HG03060 (cell line): Measurements from ENCODE around the gene GIT2.
"Not testable (repeated sequence)": the region's sequence is repeated elsewhere in the genome, so short reads cannot be mapped to it uniquely, and the experiment has no call there.

ENCODE experiments used
- ATAC-seq: cut with Tn5 transposase; IDR thresholded peaks from one replicate; pipeline ENCODE4 v1.9.1; 2021; ENCODE audit warnings: low read depth, moderate number of reproducible peaks; ENCODE audit not compliant: unreplicated experiment

The GIT2 gene

GRCh38 chr12:109995686-109996482 lies at the start of gene GIT2:
TSS of gene GIT2 (minus strand) at chr12:109996368. CDS start at chr12:109996224, 144 bp downstream.
- peak; percentile 40 for ATAC-seq

- ATAC-seq: no peak
These were observed 46.1 kb upstream of the GIT2 start for GRCh38 chr12:110042264-110042663.

- no peak for ATAC-seq
These were observed 43.1 kb upstream of the GIT2 start for GRCh38 chr12:110039085-110039807.

- ATAC-seq: no peak
These were observed 42.5 kb upstream of the GIT2 start for GRCh38 chr12:110038741-110039084.

GRCh38 chr12:110037315-110037714 lies 41.1 kb upstream of the GIT2 start:
- ATAC-seq: no peak

- no peak for ATAC-seq
These were observed 39.5 kb upstream of the GIT2 start for GRCh38 chr12:110035534-110036104.

GRCh38 chr12:110033888-110034287 lies 37.7 kb upstream of the GIT2 start:
- ATAC-seq: no peak

GRCh38 chr12:110029290-110029815 lies 33.2 kb upstream of the GIT2 start:
- no peak for ATAC-seq

GRCh38 chr12:110028323-110028722 lies 32.2 kb upstream of the GIT2 start:
- ATAC-seq: no peak

GRCh38 chr12:110024051-110024450 lies 27.9 kb upstream of the GIT2 start:
- ATAC-seq: no peak

- no peak for ATAC-seq
These were observed 27.2 kb upstream of the GIT2 start for GRCh38 chr12:110023059-110023980.

GRCh38 chr12:110020956-110021355 lies 24.8 kb upstream of the GIT2 start:
- no peak for ATAC-seq

- ATAC-seq: no peak
These were observed 19.0 kb upstream of the GIT2 start for GRCh38 chr12:110015132-110015531.

- no peak for ATAC-seq
These were observed 16.5 kb upstream of the GIT2 start for GRCh38 chr12:110012659-110013058.

GRCh38 chr12:110012137-110012536 lies 16.0 kb upstream of the GIT2 start:
- no peak for ATAC-seq

- ATAC-seq: no peak
These were observed 14.9 kb upstream of the GIT2 start for GRCh38 chr12:110010853-110011723.

GRCh38 chr12:110008681-110009398 lies 12.7 kb upstream of the GIT2 start:
- ATAC-seq: not testable (repeated sequence)

- ATAC-seq: no peak
These were observed 11.7 kb upstream of the GIT2 start for GRCh38 chr12:110007881-110008280.

GRCh38 chr12:110006115-110006514 lies 9.9 kb upstream of the GIT2 start:
- no peak for ATAC-seq
